Measurements from ENCODE around the gene GNA14. TPM values are rescaled to one million over a fixed set of nuclear protein-coding genes. Genes with fewer than 3 reads are reported as not detected.
"Not testable (repeated sequence)": the region's sequence is repeated elsewhere in the genome, so short reads cannot be mapped to it uniquely, and the experiment has no call there.

GNA14 gene
- polyA plus RNA-seq, 4 donors = 0.89 to 3.8 (median 1.7) TPM; not detected in 1

DNA sequence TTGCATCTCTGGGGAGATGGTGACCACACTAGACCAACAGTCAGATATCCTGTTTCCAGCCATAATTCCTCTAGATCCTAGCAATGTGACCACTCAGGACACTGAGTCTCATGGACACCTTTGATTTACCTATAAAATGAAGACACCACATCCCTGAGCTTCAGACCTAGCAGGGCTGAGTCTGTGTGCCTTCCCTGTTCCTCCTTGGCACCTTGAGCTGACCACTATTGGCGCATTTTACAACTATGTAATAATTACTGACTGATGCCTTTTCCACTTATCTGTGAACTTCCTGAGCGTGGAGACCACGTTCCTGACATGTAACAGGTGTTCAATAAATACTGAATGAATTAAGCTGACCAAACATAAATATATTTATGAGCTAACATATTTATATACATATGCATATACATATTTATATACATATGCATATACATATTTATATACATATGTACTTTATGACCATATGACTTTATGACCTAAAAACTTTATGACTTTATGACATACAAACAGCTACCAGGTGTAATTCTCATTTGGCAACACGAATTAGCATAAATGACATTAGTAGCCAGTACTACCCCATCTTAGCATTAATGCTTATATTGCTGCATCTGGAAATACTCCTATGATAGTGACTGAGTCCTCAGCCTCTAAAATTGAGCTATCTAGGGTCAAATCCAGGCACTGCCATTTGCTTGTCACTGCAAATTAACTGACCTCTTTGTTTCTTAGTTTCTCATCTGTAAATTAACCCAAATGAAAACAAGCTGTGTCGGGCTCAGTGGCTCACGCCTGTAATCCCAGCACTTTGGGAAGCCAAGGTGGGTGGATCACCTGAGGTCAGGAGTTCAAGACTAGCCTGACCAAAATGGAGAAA, 150.6 kb downstream of the GNA14 start:
- H3K4me3 ChIP-seq (ENCODE audit: low read depth in 1 of 3, low read length in 3 of 3) = no peak overlapping the region
- no peaks in the 10 kb centered on the region for H3K27me3 ChIP-seq (ENCODE audit: control insufficient read depth in 3 of 3, insufficient read depth in 3 of 3, low read length in 3 of 3)
- H3K9me3 ChIP-seq (ENCODE audit: control insufficient read depth in 2 of 2, insufficient read depth in 1 of 2, low read depth in 1 of 2, low read length in 1 of 2) = no peaks in the 10 kb centered on the region
- 54 to 73% (median 57%) methylated on average over 6 of the region's 6 CpGs for WGBS, 3 donors
- FAIRE-seq = no peak
- no peak overlapping the region for H3K27ac ChIP-seq (ENCODE audit: low read depth in 1 of 3, low read length in 2 of 3)
- H3K4me1 ChIP-seq (ENCODE audit: control insufficient read depth in 3 of 3, insufficient read depth in 2 of 3, low read depth in 1 of 3, low read length in 2 of 3) = no peaks in the 10 kb centered on the region
- DNase-seq = no peak
- no peaks in the 10 kb centered on the region for H3K36me3 ChIP-seq (ENCODE audit: control insufficient read depth in 3 of 3, insufficient read depth in 2 of 3, low read depth in 1 of 3, low read length in 3 of 3)

DNA sequence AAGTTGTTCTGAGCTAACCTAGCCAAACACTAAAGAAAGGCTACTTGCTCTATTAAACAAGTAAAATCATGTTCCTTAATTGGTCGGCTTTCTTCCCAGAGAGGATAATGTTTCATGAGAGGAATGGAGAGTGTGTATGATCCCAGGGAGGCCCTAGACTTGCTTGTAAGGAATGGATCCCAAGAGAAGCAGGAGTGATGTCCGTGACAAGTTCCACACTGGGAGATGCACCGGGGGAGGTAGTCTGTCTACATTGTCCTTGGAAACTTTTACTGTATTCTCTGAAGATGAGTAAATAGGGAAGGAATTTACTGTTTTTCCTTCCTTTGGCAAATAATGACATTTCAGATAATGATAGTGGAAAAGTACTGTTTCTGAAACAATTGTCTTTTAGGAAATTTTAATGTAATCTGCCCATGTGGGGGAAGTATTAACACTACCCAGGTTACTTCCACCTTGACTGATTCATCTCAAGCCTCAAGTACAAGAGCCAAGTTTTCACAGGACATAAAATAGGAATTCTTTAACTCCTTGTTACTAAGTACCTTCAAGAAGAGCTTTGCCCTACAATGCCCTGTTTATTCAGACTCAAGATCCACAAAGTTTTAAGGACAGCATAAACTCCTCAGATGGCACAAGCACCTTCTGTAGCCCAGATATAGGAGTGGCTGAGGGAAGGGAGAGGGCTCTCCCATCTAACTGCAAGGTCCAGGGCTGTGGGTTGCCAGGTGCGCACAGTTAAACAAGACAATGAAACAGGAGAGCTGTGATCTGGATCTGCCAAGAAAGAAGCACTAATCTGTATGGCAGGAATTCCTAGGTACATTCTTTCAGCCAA, 152.1 kb downstream of the GNA14 start:
- H3K9me3 ChIP-seq (ENCODE audit: control insufficient read depth in 2 of 2, insufficient read depth in 1 of 2, low read depth in 1 of 2, low read length in 1 of 2) = no peaks in the 10 kb centered on the region
- H3K27me3 ChIP-seq (ENCODE audit: control insufficient read depth in 3 of 3, insufficient read depth in 3 of 3, low read length in 3 of 3) = no peaks in the 10 kb centered on the region
- no peaks in the 10 kb centered on the region for H3K36me3 ChIP-seq (ENCODE audit: control insufficient read depth in 3 of 3, insufficient read depth in 2 of 3, low read depth in 1 of 3, low read length in 3 of 3)
- H3K4me1 ChIP-seq (ENCODE audit: control insufficient read depth in 3 of 3, insufficient read depth in 2 of 3, low read depth in 1 of 3, low read length in 2 of 3) = no peaks in the 10 kb centered on the region
- DNase-seq (no peak), FAIRE-seq (no peak)
- H3K27ac ChIP-seq (ENCODE audit: low read depth in 1 of 3, low read length in 2 of 3) = no peak overlapping the region
- WGBS, 3 donors = 65 to 84% (median 78%) methylated on average over 4 of the region's 4 CpGs
- H3K4me3 ChIP-seq (ENCODE audit: low read depth in 1 of 3, low read length in 3 of 3) = no peak overlapping the region

DNA sequence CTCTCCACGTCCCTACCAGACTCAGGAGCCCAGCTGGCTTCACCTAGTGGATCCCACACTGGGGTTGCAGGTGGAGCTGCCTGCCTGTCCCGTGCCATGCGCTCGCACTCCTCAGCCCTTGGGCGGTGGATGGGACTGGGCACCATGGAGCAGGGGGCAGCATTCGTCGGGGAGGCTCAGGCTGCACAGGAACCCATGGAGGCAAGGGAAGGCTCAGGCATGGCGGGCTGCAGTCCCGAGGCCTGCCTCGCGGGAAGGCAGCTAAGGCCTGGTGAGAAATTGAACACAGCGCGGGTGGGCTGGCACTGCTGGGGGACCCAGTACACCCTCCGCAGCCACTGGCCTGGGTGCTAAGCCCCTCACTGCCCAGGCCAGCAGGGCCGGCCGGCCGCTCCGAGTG, 157.8 kb downstream of the GNA14 start:
- FAIRE-seq; H3K27ac ChIP-seq (ENCODE audit: low read depth in 1 of 3, low read length in 2 of 3); H3K27me3 ChIP-seq (ENCODE audit: control insufficient read depth in 3 of 3, insufficient read depth in 3 of 3, low read length in 3 of 3); H3K4me3 ChIP-seq (ENCODE audit: low read depth in 1 of 3, low read length in 3 of 3); DNase-seq; H3K36me3 ChIP-seq (ENCODE audit: control insufficient read depth in 3 of 3, insufficient read depth in 2 of 3, low read depth in 1 of 3, low read length in 3 of 3); H3K4me1 ChIP-seq (ENCODE audit: control insufficient read depth in 3 of 3, insufficient read depth in 2 of 3, low read depth in 1 of 3, low read length in 2 of 3); H3K9me3 ChIP-seq (ENCODE audit: control insufficient read depth in 2 of 2, insufficient read depth in 1 of 2, low read depth in 1 of 2, low read length in 1 of 2): not testable (repeated sequence)
- 93 to 98% (median 97%) methylated on average over 7 to 18 of the region's 18 CpGs for WGBS, 3 donors

DNA sequence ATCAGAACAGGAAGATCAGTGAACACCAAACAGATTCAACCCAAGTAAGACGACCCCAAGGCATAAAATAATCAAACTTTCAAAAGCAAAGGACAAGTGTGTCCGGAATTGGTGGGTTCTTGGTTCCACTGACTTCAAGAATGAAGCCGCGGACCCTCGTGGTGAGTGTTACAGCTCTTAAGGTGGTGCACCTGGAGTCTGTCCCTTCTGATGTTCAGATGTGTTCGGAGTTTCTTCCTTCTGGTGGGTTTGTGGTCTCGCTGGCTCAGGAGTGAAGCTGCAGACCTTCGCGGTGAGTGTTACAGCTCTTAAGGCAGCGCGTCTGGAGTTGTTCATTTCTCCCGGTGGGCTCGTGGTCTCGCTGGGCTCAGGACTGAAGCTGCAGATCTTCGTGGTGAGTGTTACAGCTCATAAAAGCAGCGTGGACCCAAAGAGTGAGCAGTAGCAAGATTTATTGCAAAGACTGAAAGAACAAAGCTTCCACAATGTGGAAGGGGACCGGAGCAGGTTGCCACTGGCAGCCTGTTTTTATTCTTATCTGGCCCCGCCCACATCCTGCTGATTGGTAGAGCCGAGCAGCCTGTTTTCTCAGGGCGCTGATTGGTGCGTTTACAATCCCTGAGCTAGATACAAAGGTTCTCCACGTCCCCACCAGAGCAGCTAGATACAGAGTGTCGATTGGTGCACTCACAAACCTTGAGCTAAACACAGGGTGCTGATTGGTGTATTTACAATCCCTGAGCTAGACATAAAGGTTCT, 158.5 kb downstream of the GNA14 start:
- not testable (repeated sequence) for H3K9me3 ChIP-seq (ENCODE audit: control insufficient read depth in 2 of 2, insufficient read depth in 1 of 2, low read depth in 1 of 2, low read length in 1 of 2); H3K4me3 ChIP-seq (ENCODE audit: low read depth in 1 of 3, low read length in 3 of 3); H3K36me3 ChIP-seq (ENCODE audit: control insufficient read depth in 3 of 3, insufficient read depth in 2 of 3, low read depth in 1 of 3, low read length in 3 of 3); FAIRE-seq; H3K27ac ChIP-seq (ENCODE audit: low read depth in 1 of 3, low read length in 2 of 3); DNase-seq; H3K4me1 ChIP-seq (ENCODE audit: control insufficient read depth in 3 of 3, insufficient read depth in 2 of 3, low read depth in 1 of 3, low read length in 2 of 3); H3K27me3 ChIP-seq (ENCODE audit: control insufficient read depth in 3 of 3, insufficient read depth in 3 of 3, low read length in 3 of 3)
- WGBS, 3 donors = 72 to 87% (median 82%) methylated on average over 20 to 23 of the region's 23 CpGs

DNA sequence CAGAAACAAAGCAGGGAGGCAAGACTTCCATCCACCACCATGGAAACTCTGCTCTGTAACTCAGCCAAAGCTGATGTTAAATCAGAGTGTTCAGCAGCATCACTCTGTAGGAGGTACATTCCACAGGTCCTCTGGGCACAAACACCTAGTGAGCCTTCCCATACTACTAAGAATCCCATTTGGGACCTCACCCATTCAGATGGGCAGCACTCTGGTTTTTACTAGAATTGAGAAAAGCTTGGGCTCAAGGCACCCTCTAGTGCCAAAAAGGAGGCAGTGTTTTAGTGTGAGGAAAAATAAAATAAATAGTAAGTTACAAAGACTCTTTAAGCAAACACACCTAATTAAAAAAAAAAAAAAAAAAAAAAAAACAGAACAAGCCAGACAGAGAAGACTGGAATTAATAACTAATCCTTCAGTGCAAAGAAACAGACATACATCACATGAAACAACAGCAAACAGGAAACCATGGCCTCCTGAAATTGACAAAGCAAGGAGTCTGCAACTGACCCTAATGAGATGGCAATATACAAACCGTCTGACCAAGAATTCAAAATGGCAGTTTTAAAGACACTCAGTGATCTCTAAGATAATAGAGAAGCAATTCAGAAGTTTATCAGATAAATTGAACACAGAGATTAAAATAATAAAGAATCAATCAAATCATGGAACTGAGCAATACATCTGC, 159.5 kb downstream of the GNA14 start:
- H3K4me3 ChIP-seq (ENCODE audit: low read depth in 1 of 3, low read length in 3 of 3) = no peak overlapping the region
- FAIRE-seq (no peak), DNase-seq (no peak)
- H3K36me3 ChIP-seq (ENCODE audit: control insufficient read depth in 3 of 3, insufficient read depth in 2 of 3, low read depth in 1 of 3, low read length in 3 of 3) = no peaks in the 10 kb centered on the region
- 61 to 72% (median 68%) methylated on average over 1 of the region's 1 CpG for WGBS, 3 donors
- no peaks in the 10 kb centered on the region for H3K4me1 ChIP-seq (ENCODE audit: control insufficient read depth in 3 of 3, insufficient read depth in 2 of 3, low read depth in 1 of 3, low read length in 2 of 3)
- H3K27ac ChIP-seq (ENCODE audit: low read depth in 1 of 3, low read length in 2 of 3) = no peak overlapping the region
- peaks cover 0 to 9% of the 10 kb centered on the region in 2 donors for H3K9me3 ChIP-seq (ENCODE audit: control insufficient read depth in 2 of 2, insufficient read depth in 1 of 2, low read depth in 1 of 2, low read length in 1 of 2)
- H3K27me3 ChIP-seq (ENCODE audit: control insufficient read depth in 3 of 3, insufficient read depth in 3 of 3, low read length in 3 of 3) = no peaks in the 10 kb centered on the region

DNA sequence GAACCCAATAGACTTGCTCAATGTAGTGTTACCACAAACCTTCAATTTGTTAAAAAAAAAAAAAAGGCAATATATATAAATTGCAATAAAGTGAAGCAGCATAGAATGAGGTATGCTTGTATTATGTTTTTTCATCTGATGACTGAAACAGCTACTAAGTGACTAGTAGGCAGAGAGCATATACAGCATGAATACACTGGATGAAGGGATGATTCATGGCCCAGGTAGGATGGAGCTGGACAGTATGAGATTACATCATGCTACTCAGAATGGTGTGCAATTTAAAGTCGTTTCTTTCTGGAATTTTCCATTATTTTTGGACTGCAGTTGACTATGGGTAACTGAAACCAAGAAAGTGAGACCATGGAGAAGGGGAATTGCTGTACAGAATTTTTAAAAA, 161.2 kb downstream of the GNA14 start:
- FAIRE-seq (no peak), DNase-seq (no peak)
- 17 to 50% (median 17%) methylated on average over 1 of the region's 1 CpG for WGBS, 3 donors
- Histone ChIP-seq H3K27ac (ENCODE audit: low read depth in 1 of 3, low read length in 2 of 3) (no peak overlapping the region), H3K27me3 (ENCODE audit: control insufficient read depth in 3 of 3, insufficient read depth in 3 of 3, low read length in 3 of 3) (no peaks in the 10 kb centered on the region), H3K9me3 (ENCODE audit: control insufficient read depth in 2 of 2, insufficient read depth in 1 of 2, low read depth in 1 of 2, low read length in 1 of 2) (peaks cover 0 to 9% of the 10 kb centered on the region in 2 donors), H3K4me3 (ENCODE audit: low read depth in 1 of 3, low read length in 3 of 3) (no peak overlapping the region), H3K36me3 (ENCODE audit: control insufficient read depth in 3 of 3, insufficient read depth in 2 of 3, low read depth in 1 of 3, low read length in 3 of 3) (no peaks in the 10 kb centered on the region), H3K4me1 (ENCODE audit: control insufficient read depth in 3 of 3, insufficient read depth in 2 of 3, low read depth in 1 of 3, low read length in 2 of 3) (no peaks in the 10 kb centered on the region)

DNA sequence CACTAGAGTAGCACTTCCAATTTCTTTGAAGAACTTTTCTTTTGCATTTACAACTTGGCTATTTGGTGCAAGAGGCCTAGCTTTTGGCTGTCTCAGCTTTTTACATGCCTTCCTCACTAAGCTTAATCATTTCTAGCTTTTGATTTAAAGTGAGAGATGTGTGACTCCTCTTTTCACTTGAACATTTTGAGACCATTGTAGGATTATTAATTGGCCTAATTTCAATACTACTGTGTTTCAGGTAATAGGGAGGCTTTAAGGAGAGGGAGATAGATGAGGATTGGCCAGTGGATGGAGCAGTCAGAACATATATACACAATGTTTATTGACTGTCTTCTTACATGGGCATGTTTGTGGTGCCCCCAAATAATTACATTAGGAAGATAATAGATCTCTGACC, 161.7 kb downstream of the GNA14 start:
- Histone ChIP-seq H3K4me3 (ENCODE audit: low read depth in 1 of 3, low read length in 3 of 3) (no peak overlapping the region), H3K36me3 (ENCODE audit: control insufficient read depth in 3 of 3, insufficient read depth in 2 of 3, low read depth in 1 of 3, low read length in 3 of 3) (no peaks in the 10 kb centered on the region), H3K27me3 (ENCODE audit: control insufficient read depth in 3 of 3, insufficient read depth in 3 of 3, low read length in 3 of 3) (no peaks in the 10 kb centered on the region), H3K9me3 (ENCODE audit: control insufficient read depth in 2 of 2, insufficient read depth in 1 of 2, low read depth in 1 of 2, low read length in 1 of 2) (peaks cover 0 to 9% of the 10 kb centered on the region in 2 donors), H3K27ac (ENCODE audit: low read depth in 1 of 3, low read length in 2 of 3) (no peak overlapping the region), H3K4me1 (ENCODE audit: control insufficient read depth in 3 of 3, insufficient read depth in 2 of 3, low read depth in 1 of 3, low read length in 2 of 3) (no peaks in the 10 kb centered on the region)
- FAIRE-seq (no peak), DNase-seq (no peak)

All from small intestine (tissue), 7 donors.